Glomerular visceral epithelial cell (primary cell): ENCODE data around the gene EPB41L1.

Experiments used
- DNase-seq: peaks from one replicate; pipeline ENCODE4 v3.0.0-alpha.2; 2016; ENCODE audit errors: extremely low spot score

The EPB41L1 gene

DNA sequence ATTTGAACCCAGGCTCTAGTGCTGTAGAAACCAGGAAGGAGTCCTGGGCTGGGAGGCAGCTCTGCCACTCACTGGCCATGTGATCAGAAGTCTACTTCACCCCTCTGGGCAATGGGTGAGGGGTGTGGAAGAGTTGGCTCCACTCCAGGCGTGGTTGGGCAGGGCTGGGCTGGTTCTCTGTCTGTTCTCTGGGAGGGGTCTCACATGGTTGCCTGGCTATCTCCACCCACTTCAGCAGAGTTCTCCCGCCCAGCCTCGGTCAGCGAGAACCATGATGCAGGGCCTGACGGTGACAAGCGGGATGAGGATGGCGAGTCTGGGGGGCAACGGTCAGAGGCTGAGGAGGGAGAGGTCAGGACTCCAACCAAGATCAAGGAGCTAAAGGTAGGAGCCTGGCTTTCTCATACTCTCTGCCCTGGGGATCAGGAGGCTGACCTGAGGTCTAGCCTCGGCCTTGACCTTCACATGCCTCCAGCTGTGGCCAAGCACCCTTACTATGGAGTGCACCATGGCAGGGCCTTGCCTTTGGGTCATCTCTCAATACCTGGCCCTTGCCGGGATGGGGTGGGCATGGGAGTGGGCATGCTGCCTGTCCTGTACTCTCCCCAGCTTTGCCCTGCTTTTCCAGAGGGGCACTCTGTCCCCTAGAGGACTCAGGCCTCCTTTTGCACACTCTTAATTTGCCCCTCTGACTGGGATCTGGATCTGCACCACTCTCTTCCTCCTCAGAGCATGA, 39.6 kb downstream of the EPB41L1 start:
- DNase-seq = no peak

DNA sequence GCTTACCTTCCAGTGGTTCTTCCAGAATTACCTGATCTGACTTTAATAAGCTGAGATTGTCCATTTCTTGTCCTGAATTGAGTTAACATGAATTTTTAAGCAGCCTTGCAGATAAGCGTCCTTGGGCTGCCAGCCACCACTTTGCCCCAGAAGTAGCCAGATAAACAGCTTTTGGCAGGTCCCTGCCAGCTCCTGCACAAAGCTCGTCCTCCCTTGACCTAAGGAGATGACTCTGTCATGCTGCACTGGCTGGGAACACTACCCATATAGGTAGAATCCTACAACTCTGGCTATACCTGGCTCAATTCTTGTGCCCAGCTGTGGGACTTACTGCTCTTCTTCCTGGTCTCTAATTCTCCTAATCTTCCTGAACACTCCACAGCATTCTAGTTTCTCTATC, 42.1 kb downstream of the EPB41L1 start:
- DNase-seq = no peak

DNA sequence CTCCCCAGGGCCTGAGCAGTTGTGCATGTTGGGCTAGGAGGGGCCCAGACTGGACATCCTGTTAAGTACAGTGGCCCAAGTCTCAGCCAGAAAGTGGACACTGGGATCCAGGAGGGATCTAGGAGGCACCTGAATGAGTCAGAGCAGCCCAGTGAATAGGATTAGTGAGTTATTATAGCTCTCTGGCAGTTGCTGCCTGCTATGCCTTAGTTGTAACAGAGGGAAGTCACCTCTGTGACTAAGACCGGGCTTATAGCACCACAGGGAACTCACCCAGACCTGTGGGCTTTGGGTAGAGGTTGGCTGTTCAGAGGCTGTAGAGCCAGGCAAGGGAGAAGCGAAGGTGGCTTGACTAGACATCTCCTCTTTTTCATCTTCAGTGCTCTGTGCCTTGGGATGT, 42.7 kb downstream of the EPB41L1 start:
- DNase-seq = no peak

DNA sequence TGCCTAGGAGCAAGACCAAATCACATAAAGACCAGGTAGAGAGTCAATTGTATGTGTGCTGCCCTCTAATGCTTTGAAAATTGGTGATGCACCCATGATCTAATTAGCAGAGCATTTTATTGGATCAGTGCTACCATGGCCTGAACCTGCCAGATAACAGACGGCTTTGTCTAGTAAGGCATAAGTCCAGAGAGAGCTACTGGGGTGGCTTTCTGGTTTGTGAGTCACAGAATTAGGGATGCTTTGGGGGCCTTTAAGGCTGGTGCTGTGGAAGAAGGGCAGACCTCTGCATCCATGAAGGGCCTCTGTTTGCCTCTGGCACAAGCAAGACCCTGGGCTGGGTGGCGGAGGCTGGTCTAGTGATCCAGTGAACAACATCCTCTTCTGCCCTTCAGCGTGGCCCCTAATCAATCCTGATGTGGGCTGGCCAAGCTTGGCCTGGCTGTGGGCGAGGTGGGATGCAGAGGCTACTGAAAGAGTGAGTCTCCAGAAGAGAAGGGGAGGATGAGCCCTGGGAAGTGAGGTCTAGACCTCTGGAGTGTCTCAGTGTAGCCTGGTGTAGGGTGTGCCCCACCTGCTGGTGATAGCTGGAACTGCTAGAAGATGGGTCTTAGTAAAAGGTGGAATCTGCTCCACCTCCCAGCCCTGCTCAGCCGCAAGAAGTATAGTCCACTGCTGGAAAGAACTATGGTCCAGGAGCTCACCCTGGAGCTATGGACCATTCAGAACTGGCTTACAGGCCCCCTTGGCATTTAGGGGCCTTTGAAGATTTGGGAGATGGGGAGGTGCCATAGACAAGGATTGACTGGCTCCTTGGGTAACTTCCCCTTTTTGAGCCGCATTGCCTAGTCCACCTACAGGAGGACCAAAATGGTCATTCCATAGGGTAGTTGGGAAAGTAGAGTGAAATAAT, 45.1 kb downstream of the EPB41L1 start:
- peak; percentile 86 for DNase-seq

DNA sequence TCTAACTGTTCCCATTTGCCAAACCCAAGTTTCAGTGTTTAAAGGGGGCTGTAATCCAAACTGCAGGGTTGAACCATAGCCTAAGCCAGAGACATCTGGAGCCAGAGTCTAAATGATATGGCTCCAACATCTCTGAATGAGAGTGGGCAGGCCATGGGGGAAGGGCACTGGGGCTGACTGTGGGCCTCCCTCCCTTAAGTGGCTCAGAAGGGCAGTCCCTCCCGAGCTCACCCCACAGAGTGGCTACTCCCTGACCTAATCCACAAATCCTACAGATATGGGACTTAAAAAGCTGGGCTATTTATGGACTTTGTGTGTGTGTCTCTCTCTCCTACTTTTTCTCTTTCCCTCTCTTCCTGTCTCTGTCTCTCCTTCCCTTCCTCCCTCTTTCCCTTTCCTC, 45.9 kb downstream of the EPB41L1 start:
- no peak for DNase-seq

DNA sequence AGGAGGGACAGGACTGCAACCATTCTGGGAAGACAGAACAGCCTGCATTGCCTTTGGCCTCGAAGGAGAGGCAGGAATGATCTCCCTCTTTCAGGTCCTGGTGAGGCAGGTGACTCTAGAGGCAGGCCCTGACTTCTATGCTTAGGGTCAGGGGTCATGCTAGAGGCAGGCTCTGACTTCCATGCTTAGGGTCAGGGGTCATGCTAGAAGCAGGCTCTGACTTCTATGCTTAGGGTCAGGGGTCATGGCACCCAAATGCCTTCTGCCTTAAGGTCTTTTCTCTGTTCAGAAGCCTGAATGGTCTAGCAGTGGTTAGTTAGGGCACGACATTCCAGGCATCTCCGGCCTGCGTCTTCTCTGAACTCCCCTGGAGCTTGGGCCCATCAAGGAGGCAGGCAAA, 46.7 kb downstream of the EPB41L1 start:
- no peak for DNase-seq

DNA sequence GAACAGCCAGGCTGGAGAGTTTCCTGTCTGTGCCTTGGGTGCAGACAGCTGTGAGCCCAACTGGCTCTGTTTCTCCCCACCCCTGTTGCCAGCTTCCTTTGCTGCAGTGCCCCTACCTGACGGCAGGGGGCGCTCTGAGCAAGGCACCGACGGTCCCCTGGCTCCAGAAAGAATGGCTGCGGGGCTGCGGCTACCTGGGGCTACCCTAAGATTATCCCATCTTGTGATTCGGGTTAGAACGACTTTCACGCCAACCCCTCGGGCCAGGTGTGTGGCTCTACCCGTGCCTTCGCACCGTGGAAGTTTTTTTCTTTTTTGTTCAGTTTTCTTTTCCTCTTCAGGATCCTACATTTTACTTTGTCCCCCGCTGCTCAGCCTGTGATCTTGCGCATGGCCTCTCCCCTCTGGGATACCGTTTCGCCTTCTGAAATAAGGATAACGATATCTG, 48.4 kb downstream of the EPB41L1 start:
- peak; percentile 66 for DNase-seq

DNA sequence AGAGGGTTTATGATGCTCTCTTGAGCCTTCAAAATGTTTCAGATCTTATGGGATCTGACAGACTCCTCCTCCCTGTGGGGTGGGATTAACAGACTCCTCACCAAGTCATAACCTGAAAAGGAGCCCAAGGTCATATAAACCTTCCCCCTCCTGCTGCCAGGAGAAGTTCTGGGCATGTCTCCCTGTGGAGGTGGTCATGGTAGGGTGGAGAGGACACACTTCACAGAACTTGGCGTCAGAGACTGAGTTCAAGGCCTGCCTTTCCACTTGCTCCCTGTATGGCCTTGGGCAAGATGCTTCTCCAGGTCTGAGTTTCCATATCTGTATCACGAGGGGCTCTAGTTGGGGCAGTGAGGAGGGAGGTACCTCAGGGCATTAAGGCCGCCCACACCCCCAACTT, 49.3 kb downstream of the EPB41L1 start:
- no peak for DNase-seq

DNA sequence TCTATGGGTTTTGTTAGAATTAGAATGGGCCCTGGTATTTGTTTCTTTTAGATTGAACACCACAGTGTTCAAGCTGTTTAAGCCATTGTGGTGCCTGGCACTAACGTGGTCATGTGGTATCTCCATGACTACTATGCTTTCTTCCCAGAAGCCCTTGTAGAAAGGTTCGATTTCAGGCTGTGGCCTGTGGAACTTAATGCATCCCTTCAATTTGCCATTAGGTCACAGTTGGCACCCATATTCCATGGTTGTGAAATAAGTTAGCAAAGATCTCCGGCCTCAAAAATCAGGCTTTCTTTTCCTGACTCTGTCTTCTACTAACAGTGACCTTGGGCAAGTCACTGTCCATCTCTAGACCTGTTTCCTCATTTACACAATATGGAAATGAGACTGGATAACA, 50.5 kb downstream of the EPB41L1 start:
- no peak for DNase-seq

DNA sequence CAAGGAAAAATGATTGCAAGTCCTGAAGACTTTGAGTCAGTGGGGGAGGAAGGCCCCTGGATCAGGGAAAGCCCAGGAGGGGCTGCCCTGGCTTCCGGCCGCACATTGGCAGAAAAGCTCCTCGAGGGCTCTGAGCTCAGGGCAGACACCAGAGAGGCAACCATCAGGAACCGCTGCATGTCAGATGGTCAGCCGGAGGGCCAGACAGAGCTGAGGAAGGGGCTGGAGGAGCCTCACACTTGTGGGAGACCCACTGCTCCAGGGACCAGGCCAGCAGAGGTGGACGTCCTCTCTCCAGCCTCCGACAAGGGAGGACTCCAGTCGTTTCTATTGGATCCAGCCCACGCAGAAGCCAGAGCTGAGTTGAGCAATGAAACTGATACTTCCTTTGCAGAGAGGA, 51.5 kb downstream of the EPB41L1 start:
- no peak for DNase-seq

DNA sequence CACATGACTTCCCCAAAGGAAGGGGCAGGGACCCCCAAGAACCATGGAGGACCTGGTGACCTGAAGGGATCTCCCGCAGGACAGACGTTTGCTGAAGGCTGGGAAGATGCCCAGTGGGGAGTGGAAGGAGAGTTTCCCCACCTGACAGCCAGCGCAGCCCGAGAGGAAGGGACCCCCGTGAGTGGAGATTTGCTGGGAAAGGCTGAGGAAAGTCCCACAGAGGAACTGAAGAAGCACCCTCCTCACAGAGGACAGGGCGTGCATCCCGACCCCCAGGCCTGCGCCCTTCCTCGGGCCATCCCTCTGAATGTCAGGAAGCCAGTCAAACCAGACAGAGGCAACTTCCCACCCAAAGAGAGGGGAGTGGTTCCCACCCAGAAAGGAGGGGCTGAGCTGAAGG, 52.1 kb downstream of the EPB41L1 start:
- DNase-seq = no peak

DNA sequence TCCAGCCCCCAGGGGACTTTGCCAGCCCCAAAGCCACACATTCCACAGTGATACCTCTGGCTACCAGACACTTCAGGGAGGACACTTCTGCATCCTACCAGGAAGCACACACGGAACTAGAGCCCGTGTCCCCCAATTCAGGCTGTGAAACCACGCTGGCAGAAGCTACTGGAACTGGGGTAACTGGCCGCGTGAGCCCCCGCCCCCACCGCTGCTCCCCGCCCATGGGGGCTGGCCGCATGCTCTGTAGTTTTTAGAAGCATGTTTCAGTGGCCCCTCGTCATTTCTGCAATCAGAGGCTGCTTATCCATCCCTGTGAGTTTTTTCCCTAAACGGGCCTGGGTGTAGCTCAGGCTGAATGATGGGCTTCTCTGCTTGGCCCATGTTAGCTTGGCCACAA, 53.1 kb downstream of the EPB41L1 start:
- no peak for DNase-seq

DNA sequence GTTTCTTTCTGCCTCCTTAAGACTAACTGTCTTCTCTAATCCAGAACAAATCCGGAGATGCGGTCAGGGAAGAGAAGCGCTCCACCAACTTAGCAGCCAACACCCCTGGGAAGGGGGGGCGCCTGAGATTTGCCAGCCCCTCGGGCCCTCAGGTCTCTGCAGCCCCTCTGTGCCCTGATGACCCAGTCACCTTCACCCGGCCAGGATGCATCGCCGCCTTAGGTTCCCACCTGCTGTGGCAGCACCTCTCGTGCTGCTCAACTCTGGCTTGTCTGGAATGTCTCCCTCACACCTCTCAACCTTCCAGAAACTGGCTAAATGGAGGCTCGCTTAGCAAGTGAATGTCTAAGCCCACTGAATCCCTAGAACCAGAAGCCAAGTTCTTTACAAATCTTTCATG, 53.7 kb downstream of the EPB41L1 start:
- DNase-seq = no peak

DNA sequence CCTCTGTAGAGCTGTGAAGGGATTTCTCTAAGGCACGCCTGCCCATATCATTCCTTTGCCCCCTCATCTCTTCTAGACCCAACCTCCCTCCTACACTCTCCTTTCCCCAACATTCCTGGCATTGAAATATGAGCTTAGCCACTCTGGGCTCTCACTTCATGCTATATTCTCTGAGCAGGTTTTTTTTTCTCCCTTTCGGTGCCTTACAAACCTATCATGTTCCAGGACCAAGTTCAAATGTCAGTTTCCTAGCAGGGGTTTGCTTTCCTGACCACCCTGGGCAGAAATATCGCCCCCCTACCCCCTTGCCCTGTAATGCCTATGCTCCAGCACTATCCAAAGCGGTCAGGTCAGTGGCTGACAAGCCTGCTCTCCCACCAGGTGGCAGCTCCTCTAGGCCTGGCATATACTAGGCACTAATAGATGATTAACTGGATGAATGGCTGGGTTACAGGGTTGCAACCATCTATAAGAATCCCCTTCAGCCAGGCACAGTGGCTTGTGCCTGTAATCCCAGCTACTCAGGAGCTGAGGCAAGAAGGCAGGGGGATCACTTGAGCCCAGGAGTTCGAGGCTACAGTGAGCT, 56.0 kb downstream of the EPB41L1 start:
- peak; percentile 22 for DNase-seq

DNA sequence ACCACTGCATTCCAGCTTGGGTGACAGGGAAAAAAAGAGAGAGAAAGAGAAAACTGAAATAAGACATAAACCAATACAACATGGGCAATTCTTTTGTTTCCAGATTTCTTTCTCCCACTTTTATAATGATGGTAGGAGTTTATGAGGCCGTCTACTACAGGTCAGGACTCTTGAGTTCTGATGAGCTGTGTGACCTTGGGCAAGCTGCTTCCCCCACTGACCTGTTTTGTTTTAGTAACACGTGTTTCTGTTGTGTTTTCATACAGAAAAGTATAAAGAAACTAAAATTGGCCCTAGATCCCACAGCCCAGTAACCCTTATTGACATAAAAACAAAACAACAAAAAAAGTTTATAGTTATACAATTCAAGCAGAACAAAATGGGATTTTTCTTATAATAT, 58.8 kb downstream of the EPB41L1 start:
- no peak for DNase-seq

DNA sequence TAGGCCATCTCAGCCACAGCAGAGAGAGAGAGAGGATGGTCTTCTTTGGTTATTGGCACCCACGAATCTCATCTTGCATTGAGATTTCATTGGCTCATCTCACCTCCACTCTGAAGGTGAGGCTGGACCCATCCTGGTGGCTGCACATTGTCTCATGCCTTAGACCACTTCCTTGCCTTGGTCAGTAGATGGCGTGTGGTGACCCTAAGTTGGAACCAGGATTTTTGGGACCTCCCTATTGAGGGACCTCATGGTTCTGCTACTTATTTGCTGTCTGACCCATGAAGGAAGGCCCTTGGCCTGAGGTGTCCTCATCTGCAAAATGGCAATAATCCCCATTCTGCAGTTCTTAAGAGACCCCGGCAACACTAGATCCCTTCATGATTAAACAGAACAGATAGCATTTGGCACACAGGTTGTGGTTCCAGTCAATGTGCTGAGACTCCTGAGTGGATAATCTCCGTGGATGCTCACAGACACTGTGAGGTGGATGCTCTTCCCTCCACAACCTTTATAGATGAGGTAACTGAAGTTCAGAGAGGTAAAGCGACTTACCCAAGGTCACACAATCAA, 60.2 kb downstream of the EPB41L1 start:
- DNase-seq = peak; percentile 27

DNA sequence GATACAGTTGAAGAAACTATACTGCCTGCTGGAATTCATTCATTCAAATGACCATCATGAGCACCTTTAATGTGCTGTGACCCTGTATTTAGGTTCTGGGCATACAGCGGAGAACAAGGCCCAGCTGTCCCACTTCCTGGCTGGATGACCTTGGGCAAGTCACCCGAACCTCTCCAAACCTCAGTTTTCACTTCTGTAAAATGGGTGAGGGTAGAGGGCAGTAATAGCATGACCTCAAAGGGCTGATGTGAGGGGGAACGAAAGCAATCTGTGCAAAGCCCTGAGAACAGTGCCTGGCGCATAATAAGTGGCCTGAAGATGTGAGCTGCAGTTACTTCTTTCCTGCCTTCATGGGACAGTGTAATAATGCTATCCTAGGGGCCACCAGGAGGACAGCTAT, 61.2 kb downstream of the EPB41L1 start:
- no peak for DNase-seq

DNA sequence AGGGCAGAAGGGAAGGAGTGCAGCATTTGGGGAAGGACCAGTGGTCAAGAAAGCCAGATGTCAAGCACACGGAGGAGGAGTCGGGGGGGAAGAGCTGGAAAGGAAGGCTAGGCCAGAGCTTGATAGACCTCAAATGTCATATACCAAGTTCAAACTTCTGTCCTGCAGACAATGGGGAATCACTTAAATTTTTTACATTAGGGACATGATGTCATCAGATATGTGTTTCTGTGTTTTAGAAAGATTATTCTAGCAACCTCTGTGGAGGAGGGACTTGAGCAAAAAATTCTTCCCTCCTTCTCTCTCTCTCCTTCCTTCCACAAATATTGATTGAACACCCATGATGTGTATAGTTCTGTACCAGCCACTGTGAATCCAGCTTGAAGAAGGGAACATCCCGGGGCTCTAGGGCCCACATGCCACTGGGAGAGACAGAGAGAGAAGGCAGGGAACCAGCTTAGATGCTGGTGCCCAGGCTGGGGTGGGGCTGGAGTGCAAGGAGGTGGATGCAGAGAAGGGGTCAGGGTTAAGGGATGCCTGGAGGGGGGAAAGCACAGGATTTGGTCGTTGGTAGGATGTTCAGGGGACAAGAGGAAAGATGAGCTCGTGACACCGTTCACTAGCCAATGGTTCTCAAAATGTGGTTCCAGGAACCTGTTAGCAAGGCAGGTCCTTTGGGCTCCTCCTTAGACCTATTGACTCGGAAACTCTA, 61.9 kb downstream of the EPB41L1 start:
- DNase-seq = no peak

DNA sequence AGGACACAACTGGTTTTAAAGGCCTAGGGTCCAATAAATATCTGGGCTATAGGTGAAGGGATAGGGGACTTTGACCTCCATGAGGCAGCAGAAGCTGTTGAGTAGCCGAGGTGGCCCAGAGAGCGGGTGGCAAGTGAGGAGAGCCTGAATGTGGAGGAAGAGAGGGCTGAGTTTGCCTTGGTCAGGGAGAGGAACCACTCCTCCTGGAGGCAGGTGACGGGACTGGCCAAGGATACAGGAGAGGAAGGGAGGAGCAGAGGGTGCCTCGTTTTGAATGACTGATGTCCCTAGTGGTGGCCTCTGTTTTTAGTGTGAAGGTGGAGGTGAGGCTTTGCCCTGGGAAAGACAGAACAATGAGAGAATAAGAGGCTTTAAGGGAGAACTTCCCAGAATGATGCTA, 62.7 kb downstream of the EPB41L1 start:
- DNase-seq = no peak

DNA sequence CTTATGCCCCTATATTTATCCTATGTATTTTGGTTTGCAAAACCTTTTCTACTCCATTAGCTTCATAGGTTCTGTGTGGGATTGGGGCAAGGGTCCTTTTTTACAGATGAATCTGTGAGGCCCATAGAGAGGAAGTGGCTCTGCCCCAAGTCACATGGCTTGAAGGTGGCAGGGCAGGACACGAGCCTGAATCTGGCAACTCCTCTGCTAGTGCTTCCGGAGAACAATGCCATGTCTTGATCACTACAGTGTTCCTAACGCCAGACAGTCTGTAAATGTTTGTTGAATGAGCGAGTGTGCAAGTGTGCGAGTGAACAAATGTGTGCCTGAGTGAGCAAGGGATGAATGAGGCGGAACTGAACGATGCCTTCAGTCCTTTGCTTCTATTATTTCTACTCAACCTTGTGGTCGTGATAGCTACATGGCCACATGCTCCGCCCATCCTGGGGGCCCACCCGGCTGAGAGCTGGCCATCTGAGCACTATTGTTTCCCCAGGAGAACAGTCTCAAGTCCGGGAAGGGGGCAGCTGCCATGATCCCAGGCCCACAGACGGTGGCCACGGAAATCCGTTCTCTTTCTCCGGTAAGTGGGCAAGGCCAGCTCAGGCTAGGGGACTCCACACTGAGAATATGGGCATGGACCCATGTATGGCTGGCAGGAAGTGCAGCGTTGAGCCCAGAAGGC, 64.0 kb downstream of the EPB41L1 start:
- no peak for DNase-seq

DNA sequence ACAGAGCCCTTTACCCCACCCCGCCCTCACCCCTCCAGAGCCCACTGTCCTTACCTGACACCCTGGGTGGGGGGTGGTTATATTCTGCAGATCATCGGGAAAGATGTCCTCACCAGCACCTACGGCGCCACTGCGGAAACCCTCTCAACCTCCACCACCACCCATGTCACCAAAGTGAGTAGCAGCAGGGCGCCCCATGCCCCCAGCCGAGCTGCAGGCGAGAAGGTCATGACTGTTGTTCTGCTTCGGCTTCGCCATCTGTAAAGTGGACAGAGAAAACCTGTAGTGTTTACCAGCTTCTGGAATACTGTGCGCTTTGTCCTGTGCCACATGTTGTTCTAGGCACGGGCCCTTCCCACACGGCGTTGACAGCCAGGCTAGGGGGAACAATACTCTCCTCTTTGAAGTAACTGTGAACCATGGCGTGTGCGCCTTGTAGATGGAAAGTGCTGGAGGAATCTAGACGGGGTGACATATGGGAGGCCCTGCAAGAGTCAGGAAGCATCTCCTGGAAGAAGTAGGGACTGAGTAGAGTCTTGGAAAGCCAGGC, 65.2 kb downstream of the EPB41L1 start:
- no peak for DNase-seq
